IPS-11a (cell line): ENCODE measurements around the gene MUC21.

Source experiments
- H3K4me3 ChIP-seq: one replicate; pipeline ENCODE4 v1.5.1; 2013; ENCODE audit warnings: low read depth, low read length, control low read depth

MUC21 gene

DNA sequence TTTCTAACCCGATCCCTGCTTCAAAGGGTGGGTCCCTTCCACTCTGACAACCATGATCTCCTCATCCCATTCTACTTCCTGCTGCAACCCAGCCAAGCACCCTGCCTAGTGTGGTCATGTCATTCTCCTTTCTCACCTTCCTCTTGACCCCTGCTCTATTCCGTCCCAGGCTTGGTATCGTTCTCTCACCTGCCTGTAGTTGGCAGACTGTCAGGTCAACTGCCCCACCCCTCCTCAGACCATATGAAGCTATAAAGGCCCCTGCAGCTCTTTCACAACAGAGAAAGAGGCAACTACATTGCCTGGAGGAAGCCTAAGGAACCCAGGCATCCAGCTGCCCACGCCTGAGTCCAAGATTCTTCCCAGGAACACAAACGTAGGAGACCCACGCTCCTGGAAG, at the start of gene MUC21:
Gene MUC21 (plus strand): TSS at position 280 of the 400 bp plus-strand sequence. CDS start 241 bp downstream, outside the sequence.
- H3K4me3 ChIP-seq = no peak within 1 kb of the TSS

DNA sequence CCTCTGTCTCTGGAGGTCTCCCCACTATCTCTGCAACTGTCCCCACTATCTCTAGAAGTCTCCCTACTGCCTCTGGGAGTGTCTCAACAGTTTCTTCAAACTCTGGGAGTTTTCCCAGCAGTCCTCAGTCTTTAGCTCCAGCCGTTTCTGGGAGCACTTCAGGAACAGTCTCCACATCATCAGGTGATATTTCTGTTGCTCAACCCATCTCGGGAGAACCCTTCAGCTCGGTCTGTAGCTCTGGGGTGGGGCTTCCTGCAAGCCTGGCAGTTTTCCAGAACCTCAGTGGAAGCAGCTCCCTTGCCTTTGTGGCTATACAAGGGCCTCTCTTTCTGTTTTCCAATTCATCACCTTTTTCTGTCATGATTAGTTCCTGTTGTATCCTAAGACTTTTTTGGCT, 48.5 kb upstream of the MUC21 start:
- H3K4me3 ChIP-seq = no peak overlapping the region

DNA sequence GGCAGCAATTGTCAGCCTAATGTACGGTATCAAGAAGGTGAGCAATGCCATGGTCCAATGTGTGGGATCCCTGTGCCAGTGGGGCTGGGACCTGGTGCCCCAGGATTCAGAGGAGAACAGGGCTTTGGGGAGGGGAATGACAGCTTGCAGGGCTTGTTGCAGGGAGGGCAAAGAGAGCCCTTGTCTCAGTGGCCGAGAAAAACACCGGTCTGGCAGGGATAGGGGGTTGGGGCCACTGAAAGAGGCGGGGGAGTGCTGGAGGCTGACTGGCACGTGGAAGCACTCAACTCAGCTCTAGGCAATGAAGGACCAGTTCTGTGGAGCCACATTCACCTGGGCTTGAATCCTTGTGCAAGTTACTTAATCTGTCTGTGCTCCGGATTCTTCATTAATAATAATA, 46.3 kb upstream of the MUC21 start:
- no peak overlapping the region for H3K4me3 ChIP-seq

- H3K4me3 ChIP-seq = no peak overlapping the region
Observed at GRCh38 chr6:30938730-30939129, 44.8 kb upstream of the MUC21 start.

- H3K4me3 ChIP-seq = no peak overlapping the region
Observed at GRCh38 chr6:30939473-30939872, 44.0 kb upstream of the MUC21 start.

GRCh38 chr6:30940361-30940986, 43.0 kb upstream of the MUC21 start, which contains the start of gene MUCL3:
TSS of gene MUCL3 (plus strand) at chr6:30940973. CDS start at chr6:30941000, 27 bp downstream.
- no peak within 1 kb of the TSS for H3K4me3 ChIP-seq

DNA sequence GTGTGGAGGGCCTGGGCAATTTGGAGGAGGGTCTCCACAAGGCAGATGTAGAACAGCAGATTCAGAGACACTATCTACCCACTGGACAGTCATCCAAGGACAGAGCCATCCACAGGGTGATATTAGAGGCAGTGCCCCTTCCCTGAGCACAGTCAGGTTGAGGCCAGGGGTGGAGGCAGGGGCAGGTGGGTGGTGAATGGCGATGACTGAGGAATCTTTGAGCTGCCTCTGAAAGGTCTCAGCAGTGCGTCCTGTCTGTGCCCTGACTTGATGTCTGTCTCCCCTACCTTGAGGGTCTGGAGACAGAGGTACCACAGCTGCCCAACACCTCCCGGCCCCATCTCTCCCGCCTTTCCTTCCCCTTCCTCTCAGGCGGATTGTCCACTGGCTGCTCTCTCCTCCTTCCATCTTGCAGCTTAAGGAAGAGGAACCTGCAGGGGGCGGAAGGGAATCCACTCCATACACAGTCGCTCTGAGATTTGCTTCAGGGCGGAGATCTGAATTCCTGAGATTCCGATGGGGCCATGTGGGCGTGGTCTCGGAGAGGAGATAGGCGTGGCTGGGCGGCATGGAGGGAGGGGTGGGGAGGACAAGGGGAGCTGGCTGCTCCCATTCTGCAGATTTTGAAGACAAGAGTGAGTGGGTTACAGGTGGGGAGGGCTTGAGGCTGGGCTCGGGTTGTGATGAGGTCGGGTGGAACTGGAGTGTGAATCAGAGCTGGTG, 41.0 kb upstream of the MUC21 start:
- H3K4me3 ChIP-seq = no peak overlapping the region

DNA sequence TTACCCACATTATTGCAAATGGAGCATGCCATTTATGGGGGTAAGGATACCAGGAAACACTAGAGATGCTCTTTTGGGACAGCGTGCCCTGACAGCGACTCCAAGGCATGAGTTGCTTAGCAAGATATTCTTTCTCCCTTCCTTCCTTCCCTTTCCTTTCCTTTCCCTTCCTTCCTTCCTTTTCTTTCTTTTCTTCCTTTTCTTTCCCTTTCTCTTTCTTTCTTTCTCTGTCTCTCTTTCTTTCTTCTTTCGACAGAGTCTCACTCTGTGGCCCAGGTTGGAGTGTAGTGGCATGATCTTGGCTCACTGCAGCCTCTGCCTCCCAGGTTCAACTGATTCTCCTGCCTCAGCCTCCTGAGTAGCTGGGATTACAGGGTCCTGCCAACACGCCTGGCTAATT, 39.5 kb upstream of the MUC21 start:
- H3K4me3 ChIP-seq = no peak overlapping the region

- no peak overlapping the region for H3K4me3 ChIP-seq
Observed at GRCh38 chr6:30945281-30945680, 38.2 kb upstream of the MUC21 start.

GRCh38 chr6:30947231-30947630, 36.3 kb upstream of the MUC21 start:
- no peak overlapping the region for H3K4me3 ChIP-seq

GRCh38 chr6:30948811-30949210, 34.7 kb upstream of the MUC21 start:
- no peak overlapping the region for H3K4me3 ChIP-seq

GRCh38 chr6:30951907-30952469, 31.5 kb upstream of the MUC21 start:
- no peak overlapping the region for H3K4me3 ChIP-seq

DNA sequence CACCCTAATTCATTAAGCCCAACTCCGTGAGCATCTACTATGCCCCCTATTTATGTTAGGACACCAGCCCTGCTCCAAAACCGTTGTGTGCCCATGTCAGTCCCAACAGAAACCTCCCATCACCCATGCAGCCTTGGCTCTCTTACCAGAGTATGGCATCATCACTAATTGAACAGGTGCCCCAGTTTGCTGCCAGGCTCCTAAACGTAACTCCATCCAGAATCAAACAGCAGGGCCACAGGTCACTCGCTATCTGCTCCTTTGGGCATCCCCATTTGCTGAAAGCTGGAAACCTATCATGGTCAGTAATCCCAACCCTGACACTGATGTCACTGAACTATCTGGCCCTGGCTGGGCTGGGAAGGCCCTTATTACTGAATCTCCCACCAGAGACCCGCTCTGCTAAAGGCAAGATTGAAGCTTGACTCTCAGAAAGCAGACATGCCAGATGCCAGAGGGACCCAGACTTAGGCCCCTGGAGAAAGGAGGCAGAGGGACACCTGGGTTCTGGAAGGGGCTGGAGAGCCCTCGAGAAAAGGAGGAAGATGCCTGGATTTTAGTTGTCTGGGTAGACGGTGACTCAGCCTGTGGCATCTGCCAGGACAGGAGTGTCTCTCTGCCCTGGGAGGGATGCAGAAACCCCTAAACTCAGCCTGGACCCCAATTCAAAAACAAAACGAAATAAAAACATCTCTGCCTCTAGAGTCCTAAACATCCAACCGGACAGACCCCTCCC, 28.7 kb upstream of the MUC21 start:
- H3K4me3 ChIP-seq = peak overlapping the region; percentile 41

- peak overlapping the region; percentile 41 for H3K4me3 ChIP-seq
Observed at GRCh38 chr6:30955367-30956042, 28.0 kb upstream of the MUC21 start.

- no peak overlapping the region for H3K4me3 ChIP-seq
Observed at GRCh38 chr6:30957716-30958115, 25.8 kb upstream of the MUC21 start.

DNA sequence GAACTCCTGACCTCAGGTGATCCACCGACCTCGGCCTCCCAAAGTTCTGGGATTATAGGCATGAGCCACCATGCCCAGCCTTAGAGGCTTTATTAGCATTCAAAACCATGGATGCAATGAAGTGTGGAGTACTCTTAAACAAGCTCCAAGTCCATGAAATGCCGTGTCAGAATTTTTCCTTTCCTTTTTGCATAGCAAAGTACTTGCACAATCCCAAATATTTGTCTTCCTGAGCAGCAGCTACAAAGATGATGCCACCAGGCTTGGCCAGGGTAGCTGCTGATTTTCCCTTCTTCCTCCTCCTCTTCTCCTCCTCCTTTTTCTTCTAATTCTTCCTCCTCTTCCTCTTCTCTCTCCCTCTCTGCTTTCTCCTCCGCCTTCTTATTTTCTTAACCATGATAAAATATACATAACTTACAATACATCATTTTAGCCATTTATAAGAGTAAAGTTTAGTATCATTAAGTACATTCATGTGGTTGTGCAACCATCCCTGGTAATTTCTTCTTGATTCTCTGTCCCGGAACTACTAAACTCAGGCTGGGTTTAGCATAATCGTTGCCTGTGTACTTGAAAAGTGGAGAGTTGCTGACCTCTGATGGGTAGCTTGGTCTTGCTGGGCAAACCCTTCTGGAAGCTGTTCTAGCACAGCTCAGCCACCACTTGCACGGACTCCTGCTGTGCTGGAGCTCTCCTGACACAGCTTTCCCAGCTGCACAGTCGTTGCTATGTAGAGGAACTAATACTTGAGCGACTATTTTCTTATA, 22.4 kb upstream of the MUC21 start:
- H3K4me3 ChIP-seq = no peak overlapping the region

DNA sequence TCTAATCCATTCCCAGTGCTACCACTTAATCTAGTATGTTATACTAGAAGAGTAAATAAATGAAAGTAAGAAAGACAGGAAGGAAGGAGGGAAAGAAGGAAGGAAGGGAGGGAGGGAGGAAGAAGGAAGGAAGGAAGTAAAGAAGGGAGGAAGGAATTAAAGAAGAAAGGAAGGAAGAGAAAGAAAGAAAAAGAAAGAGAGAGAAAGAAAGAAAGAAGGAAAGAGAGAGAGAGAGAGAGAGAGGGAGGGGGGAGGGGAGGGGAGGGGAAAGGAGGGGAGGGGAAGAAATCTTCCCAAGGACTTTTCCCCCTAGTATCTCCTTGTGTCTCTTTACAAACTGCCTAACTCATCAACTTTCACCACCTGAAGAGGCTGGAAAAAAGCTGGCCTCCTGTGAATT, 20.8 kb upstream of the MUC21 start:
- H3K4me3 ChIP-seq = no peak overlapping the region

- H3K4me3 ChIP-seq = no peak overlapping the region
Observed at GRCh38 chr6:30963641-30964040, 19.9 kb upstream of the MUC21 start.

GRCh38 chr6:30964075-30964474, 19.4 kb upstream of the MUC21 start:
- no peak overlapping the region for H3K4me3 ChIP-seq

DNA sequence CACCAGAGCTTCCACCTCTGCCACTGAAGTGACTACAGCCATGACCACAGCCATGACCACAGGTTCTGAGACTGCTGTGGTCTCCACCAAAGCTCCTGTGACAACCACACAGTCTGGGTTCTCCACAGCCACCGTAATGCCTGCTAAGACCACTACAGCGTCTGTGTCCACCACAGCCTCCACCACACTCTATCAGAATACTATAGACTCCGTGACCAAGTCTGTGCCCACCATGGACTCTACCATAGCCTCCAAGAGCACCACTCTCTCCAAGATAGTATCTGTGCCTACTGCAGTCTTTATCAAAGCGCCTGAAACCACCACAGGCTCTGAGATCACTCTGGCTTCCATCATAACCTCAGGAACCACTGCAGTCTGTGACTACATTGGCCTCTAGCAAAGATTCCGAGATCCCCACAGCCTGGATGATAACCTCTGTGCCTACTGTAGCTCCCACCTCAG, 18.3 kb upstream of the MUC21 start:
- H3K4me3 ChIP-seq = no peak overlapping the region
